GM12864 (cell line): ENCODE results near the gene ATRN.

Experiments used
- DNase-seq: peaks from one replicate; pipeline ENCODE4 v3.0.0-alpha.2; 2011; ENCODE audit warnings: low read depth
- H3K4me3 ChIP-seq: 2 replicates; pipeline ENCODE4 v1.5.1; 2011; ENCODE audit warnings: mild to moderate bottlenecking, low read depth, low read length, control low read depth
- CTCF ChIP-seq: IDR thresholded peaks from 2 replicates; pipeline ENCODE4 v1.5.1; 2011; ENCODE audit warnings: low read depth, mild to moderate bottlenecking, moderate library complexity, low read length, control low read depth, inconsistent platforms; ENCODE audit errors: missing control alignments

Gene ATRN

GRCh38 chr20:3690413-3690812 is 219.6 kb downstream of the ATRN start:
- H3K4me3 ChIP-seq: no peak overlapping the region
- no peak for DNase-seq
- no peak for TF ChIP-seq CTCF

GRCh38 chr20:3691306-3691705 is 220.5 kb downstream of the ATRN start:
- H3K4me3 ChIP-seq: no peak overlapping the region
- DNase-seq: no peak
- TF ChIP-seq CTCF: no peak

- TF ChIP-seq CTCF: no peak
- H3K4me3 ChIP-seq: no peak overlapping the region
- no peak for DNase-seq
Observed at GRCh38 chr20:3691897-3692296, 221.1 kb downstream of the ATRN start.

GRCh38 chr20:3692706-3693294 is 222.0 kb downstream of the ATRN start:
- TF ChIP-seq CTCF: no peak
- H3K4me3 ChIP-seq: no peak overlapping the region
- no peak for DNase-seq

GRCh38 chr20:3693376-3693775 is 222.6 kb downstream of the ATRN start:
- DNase-seq: no peak
- TF ChIP-seq CTCF: no peak
- no peak overlapping the region for H3K4me3 ChIP-seq

- H3K4me3 ChIP-seq: no peak overlapping the region
- TF ChIP-seq CTCF: no peak
- no peak for DNase-seq
Observed at GRCh38 chr20:3694864-3695263, 224.0 kb downstream of the ATRN start.

GRCh38 chr20:3696200-3696599 is 225.4 kb downstream of the ATRN start:
- H3K4me3 ChIP-seq: no peak overlapping the region
- peak; percentile 51 for TF ChIP-seq CTCF
- DNase-seq: no peak
